UCSD-AML1 (cell line): ENCODE measurements around the gene NFIA.

Source experiments
- DNase-seq: peaks from one replicate; lab custom pipeline; 2025; ENCODE audit not compliant: unreplicated experiment; lab: John Stamatoyannopoulos, UW

NFIA gene

GRCh38 chr1:61101536-61101935, 19.2 kb downstream of the NFIA start:
- no peak for DNase-seq

GRCh38 chr1:61102041-61102440, 19.7 kb downstream of the NFIA start:
- no peak for DNase-seq

GRCh38 chr1:61102621-61103020, 20.3 kb downstream of the NFIA start:
- no peak for DNase-seq

- DNase-seq: no peak
Observed at GRCh38 chr1:61104220-61104671, 21.9 kb downstream of the NFIA start.

GRCh38 chr1:61107638-61108037, 25.3 kb downstream of the NFIA start:
- DNase-seq: no peak

- DNase-seq: no peak
Observed at GRCh38 chr1:61109158-61109557, 26.8 kb downstream of the NFIA start.

GRCh38 chr1:61109910-61110309, 27.5 kb downstream of the NFIA start:
- DNase-seq: no peak

GRCh38 chr1:61110554-61110953, 28.2 kb downstream of the NFIA start:
- DNase-seq: no peak

- no peak for DNase-seq
Observed at GRCh38 chr1:61111084-61112004, 29.0 kb downstream of the NFIA start.

- DNase-seq: no peak
Observed at GRCh38 chr1:61114178-61114870, 32.0 kb downstream of the NFIA start.

GRCh38 chr1:61115436-61115835, 33.1 kb downstream of the NFIA start:
- DNase-seq: no peak

GRCh38 chr1:61116421-61116820, 34.1 kb downstream of the NFIA start:
- no peak for DNase-seq

GRCh38 chr1:61117283-61117682, 34.9 kb downstream of the NFIA start:
- no peak for DNase-seq

- DNase-seq: no peak
Observed at GRCh38 chr1:61119085-61119484, 36.7 kb downstream of the NFIA start.

GRCh38 chr1:61120246-61120840, 38.0 kb downstream of the NFIA start:
- no peak for DNase-seq

- DNase-seq: no peak
Observed at GRCh38 chr1:61120998-61121397, 38.6 kb downstream of the NFIA start.

- DNase-seq: no peak
Observed at GRCh38 chr1:61121631-61122030, 39.3 kb downstream of the NFIA start.

GRCh38 chr1:61122389-61122788, 40.0 kb downstream of the NFIA start:
- no peak for DNase-seq

- DNase-seq: no peak
Observed at GRCh38 chr1:61123326-61123725, 41.0 kb downstream of the NFIA start.

- DNase-seq: no peak
Observed at GRCh38 chr1:61124078-61124477, 41.7 kb downstream of the NFIA start.

GRCh38 chr1:61124696-61125095, 42.3 kb downstream of the NFIA start:
- DNase-seq: no peak

GRCh38 chr1:61125263-61125662, 42.9 kb downstream of the NFIA start:
- no peak for DNase-seq
